Coronary artery (tissue), 2 donors: ENCODE results near the gene TICRR.

ENCODE experiments used
- DNase-seq: peaks from one replicate; pipeline ENCODE4 v3.0.0-alpha.2; 2017; ENCODE audit warnings: low spot score
- H3K27ac ChIP-seq, 2 donors: fragments of 200-600 bp; sonication (generic); one replicate each; pipeline ENCODE4 v1.5.1; 2016 to 2019
- H3K4me3 ChIP-seq: fragments of 200-600 bp; sonication (generic); 2 replicates; pipeline ENCODE4 v1.5.1; 2016; ENCODE audit warnings: mild to moderate bottlenecking, moderate library complexity
- CTCF ChIP-seq: fragments of 200-600 bp; sonication (generic); IDR thresholded peaks from one replicate; pipeline ENCODE4 v1.5.1; 2019; ENCODE audit warnings: antibody characterized with exemption

The TICRR gene

GRCh38 chr15:89672221-89673164 is 97.2 kb downstream of the TICRR start:
- no peak for TF ChIP-seq CTCF
- peak; percentile 76 for DNase-seq
- no peak overlapping the region for H3K4me3 ChIP-seq
- peak overlapping the region; percentile 66 to 89 for H3K27ac ChIP-seq

GRCh38 chr15:89673165-89673512 is 97.9 kb downstream of the TICRR start:
- Histone ChIP-seq H3K4me3 (no peak overlapping the region), H3K27ac (peak overlapping the region; percentile 66 to 89)
- DNase-seq, result no peak
- TF ChIP-seq CTCF, result no peak

- Histone ChIP-seq H3K27ac (no peak overlapping the region), H3K4me3 (no peak overlapping the region)
- DNase-seq, result no peak
- no peak for TF ChIP-seq CTCF
Measured at GRCh38 chr15:89674526-89674925, 99.3 kb downstream of the TICRR start.

DNA sequence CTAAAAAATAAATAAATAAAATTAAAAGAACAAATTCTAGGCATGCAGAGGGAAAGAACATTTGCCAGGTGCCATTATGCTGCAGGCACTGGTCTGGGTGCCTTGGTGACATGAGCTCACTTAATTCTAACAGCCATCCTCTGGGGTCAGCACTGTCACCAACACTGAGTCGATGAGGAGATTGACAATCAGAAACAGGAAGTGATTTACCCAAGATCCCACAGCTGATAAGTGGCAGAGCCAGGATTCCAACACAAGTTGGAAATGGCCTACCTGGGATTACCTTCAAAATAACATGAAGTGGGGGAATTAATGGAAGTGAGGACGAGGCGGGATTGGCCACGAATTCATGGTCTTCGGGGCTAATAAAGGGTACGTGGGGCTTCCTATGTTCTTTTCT is 100.3 kb downstream of the TICRR start:
- no peak for DNase-seq
- Histone ChIP-seq H3K4me3 (no peak overlapping the region), H3K27ac (no peak overlapping the region)
- no peak for TF ChIP-seq CTCF

- Histone ChIP-seq H3K27ac (no peak overlapping the region), H3K4me3 (no peak overlapping the region)
- no peak for TF ChIP-seq CTCF
- DNase-seq, result peak; percentile 33
Measured at GRCh38 chr15:89677381-89677780, 102.1 kb downstream of the TICRR start.
